Activated T-cell treated with anti-CD3 and anti-CD28 coated beads for 4 hours (primary cell): ENCODE data around the gene FBXO2.
A peak's percentile ranks its signal among the peaks of the same experiment; 100 is the strongest.

Source experiments
- DNase-seq: peaks from one replicate; pipeline ENCODE4 v3.0.0-alpha.2; 2020

Gene FBXO2

GRCh38 chr1:11654137-11654938 lies at the start of gene FBXO2, which contains the start of gene FBXO44:
Gene FBXO2 (minus strand): TSS chr1:11654429. CDS start chr1:11654340, 89 bp downstream.
Gene FBXO44 (plus strand): TSS chr1:11654877. CDS start chr1:11655836, 959 bp downstream.
- DNase-seq, result peak; percentile 67

GRCh38 chr1:11703357-11704193 lies 49.3 kb upstream of the FBXO2 start:
- no peak for DNase-seq

GRCh38 chr1:11701981-11702803 lies 48.0 kb upstream of the FBXO2 start:
- no peak for DNase-seq

- no peak for DNase-seq
Observed at GRCh38 chr1:11701551-11701961, 47.3 kb upstream of the FBXO2 start.

- no peak for DNase-seq
Observed at GRCh38 chr1:11700601-11701467, 46.6 kb upstream of the FBXO2 start.

GRCh38 chr1:11697893-11698210 lies 43.6 kb upstream of the FBXO2 start:
- DNase-seq, result no peak

GRCh38 chr1:11697188-11697892 lies 43.1 kb upstream of the FBXO2 start:
- no peak for DNase-seq

- no peak for DNase-seq
Observed at GRCh38 chr1:11695861-11696260, 41.6 kb upstream of the FBXO2 start.

GRCh38 chr1:11693917-11694316 lies 39.7 kb upstream of the FBXO2 start:
- DNase-seq, result no peak

GRCh38 chr1:11693024-11693590 lies 38.9 kb upstream of the FBXO2 start:
- peak; percentile 19 for DNase-seq

GRCh38 chr1:11691928-11692711 lies 37.9 kb upstream of the FBXO2 start:
- DNase-seq, result no peak

GRCh38 chr1:11691302-11691914 lies 37.2 kb upstream of the FBXO2 start, which contains the start of gene DRAXIN:
Gene DRAXIN (plus strand): TSS chr1:11691710. CDS start chr1:11706259, 14,549 bp downstream.
- no peak for DNase-seq

GRCh38 chr1:11690397-11691301 lies 36.4 kb upstream of the FBXO2 start:
- DNase-seq, result no peak

GRCh38 chr1:11688506-11688905 lies 34.3 kb upstream of the FBXO2 start:
- no peak for DNase-seq

- no peak for DNase-seq
Observed at GRCh38 chr1:11685210-11685752, 31.1 kb upstream of the FBXO2 start.

GRCh38 chr1:11684070-11684469 lies 29.8 kb upstream of the FBXO2 start:
- DNase-seq, result no peak

- no peak for DNase-seq
Observed at GRCh38 chr1:11682799-11683198, 28.6 kb upstream of the FBXO2 start.

- no peak for DNase-seq
Observed at GRCh38 chr1:11682287-11682771, 28.1 kb upstream of the FBXO2 start.
